ENCODE data around the gene GATD1. TPM values are rescaled to one million over a fixed set of nuclear protein-coding genes. Genes with fewer than 3 reads are reported as not detected.

Gene GATD1
- total RNA-seq, 1 donor from 2014 or later = 63.3 TPM

DNA sequence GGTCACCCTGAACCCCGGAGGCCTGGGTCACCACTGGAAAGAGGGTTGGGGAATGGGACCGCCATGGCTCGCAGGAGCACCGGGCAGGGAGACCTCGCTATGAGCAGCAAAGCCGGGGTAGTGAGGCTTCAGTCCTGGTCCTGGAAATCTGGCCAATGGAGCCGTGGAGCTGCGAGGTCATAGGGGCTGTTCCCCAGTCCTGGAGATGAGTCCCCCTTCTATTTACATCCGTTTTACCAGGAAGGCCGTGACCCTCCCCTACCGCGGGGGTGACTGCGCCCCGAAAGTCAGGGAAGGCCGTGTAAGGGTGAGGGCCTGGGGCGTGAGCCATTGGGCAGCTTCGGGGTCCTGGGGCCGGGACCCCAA is 27.3 kb upstream of the GATD1 start:
- ATAC-seq (ENCODE audit: low read depth) = no peak
- peak overlapping the region; percentile 71 for H3K27ac Mint-ChIP-seq
- TF ChIP-seq, protein P1, sequence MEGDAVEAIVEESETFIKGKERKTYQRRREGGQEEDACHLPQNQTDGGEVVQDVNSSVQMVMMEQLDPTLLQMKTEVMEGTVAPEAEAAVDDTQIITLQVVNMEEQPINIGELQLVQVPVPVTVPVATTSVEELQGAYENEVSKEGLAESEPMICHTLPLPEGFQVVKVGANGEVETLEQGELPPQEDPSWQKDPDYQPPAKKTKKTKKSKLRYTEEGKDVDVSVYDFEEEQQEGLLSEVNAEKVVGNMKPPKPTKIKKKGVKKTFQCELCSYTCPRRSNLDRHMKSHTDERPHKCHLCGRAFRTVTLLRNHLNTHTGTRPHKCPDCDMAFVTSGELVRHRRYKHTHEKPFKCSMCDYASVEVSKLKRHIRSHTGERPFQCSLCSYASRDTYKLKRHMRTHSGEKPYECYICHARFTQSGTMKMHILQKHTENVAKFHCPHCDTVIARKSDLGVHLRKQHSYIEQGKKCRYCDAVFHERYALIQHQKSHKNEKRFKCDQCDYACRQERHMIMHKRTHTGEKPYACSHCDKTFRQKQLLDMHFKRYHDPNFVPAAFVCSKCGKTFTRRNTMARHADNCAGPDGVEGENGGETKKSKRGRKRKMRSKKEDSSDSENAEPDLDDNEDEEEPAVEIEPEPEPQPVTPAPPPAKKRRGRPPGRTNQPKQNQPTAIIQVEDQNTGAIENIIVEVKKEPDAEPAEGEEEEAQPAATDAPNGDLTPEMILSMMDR (IDR thresholded peaks at IDR 0.05) = no peak
- POLR2A ChIA-PET = interaction anchor here (1.1 to 2.3 kb wide), 3 partner anchors 15 to 57 kb away, joined by 3 to 9 read pairs (median 5); partner anchors contain the start of genes PNPLA2 and TALDO1
- no peaks in the 10 kb centered on the region for H3K27me3 Mint-ChIP-seq
- DNase-seq = no peak
- H3K36me3 Mint-ChIP-seq (ENCODE audit: low read depth) = peaks cover 6% of the 10 kb centered on the region
- intact Hi-C loops (cut with micrococcal nuclease) = loop anchor here (2.0 kb wide), 1 partner anchor 268 kb away; the partner anchor contains the start of gene LRRC56
- CTCF ChIA-PET = no interaction called here
- H3K9me3 Mint-ChIP-seq = no peaks in the 10 kb centered on the region
- H3K4me1 Mint-ChIP-seq = peaks cover 24% of the 10 kb centered on the region
- H3K4me3 Mint-ChIP-seq = peak overlapping the region; percentile 68

DNA sequence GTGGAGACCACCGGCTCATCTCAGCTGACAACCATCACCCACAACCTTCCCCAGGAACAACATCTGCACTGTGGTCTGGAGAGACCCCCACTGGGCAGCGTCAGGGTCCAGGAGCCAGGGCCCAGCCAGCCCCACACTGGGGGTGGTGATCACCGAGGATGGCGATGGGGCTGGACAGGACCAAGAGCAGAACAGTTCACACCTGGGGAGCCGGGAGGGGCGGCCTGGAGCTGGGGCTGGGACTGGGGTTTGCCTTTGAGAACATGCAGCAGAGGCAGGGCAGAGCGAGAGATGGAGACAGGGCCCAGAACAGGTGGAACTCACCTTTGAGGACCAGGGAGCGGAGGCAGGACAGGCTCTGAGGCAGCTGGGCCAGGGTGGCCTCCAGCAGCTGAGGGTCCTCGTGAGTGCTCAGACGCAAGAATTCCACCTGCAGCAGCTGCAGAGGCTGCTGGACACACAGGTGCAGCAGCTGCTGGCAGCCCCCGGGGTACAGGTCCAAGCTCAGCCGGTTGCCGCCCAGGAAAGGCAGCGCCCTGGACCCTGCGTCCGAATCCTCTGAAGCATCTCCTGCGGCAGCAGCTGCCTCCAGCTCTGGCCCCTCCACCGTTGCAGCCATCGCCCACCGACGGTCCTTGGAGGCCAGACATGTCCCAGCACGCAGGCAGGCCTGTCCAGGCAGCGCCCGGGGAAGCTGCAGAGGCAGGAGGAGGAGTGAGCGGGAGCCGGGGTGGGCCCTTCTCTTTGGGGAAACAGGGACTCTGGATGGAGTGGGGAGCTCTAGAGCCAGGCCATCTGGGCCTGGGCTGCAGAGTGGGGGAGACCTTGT is 26.7 kb upstream of the GATD1 start:
- TF ChIP-seq, protein P1 (IDR thresholded peaks at IDR 0.05) = no peak
- intact Hi-C loops (cut with micrococcal nuclease) = loop anchor here (2.0 kb wide), 1 partner anchor 267 kb away; the partner anchor contains the start of gene LRRC56
- POLR2A ChIA-PET = interaction anchor here (1.1 to 2.3 kb wide), 3 partner anchors 16 to 56 kb away, joined by 3 to 9 read pairs (median 5); partner anchors contain the start of genes PNPLA2 and TALDO1

DNA sequence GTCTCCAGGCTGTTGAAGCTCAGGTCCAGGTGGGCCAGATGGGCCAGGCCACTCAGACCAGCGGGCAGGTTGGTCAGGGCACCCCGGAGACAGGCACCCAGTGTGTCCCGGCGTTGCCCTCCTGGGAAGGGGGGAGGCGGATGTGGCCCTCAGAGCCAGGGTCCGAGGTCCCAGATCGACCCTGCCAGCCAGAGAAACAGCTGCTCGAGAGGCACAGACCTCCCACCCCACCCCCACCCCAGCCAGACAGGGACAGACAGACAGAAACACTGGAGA is 26.1 kb upstream of the GATD1 start:
- intact Hi-C loops (cut with micrococcal nuclease) = no loop called here
- Mint-ChIP-seq H3K4me1 (peaks cover 16% of the 10 kb centered on the region), H3K9me3 (no peaks in the 10 kb centered on the region), H3K36me3 (ENCODE audit: low read depth) (peaks cover 2% of the 10 kb centered on the region), H3K27me3 (no peaks in the 10 kb centered on the region), H3K4me3 (no peak overlapping the region), H3K27ac (no peak overlapping the region)
- ChIA-PET CTCF (no interaction called here), POLR2A (interaction anchor here (2.3 kb wide), 1 partner anchor 16 kb away, joined by 9 read pairs; the partner anchor contains the start of gene PNPLA2)
- ATAC-seq (ENCODE audit: low read depth) = no peak
- TF ChIP-seq, protein P1 (IDR thresholded peaks at IDR 0.05) = no peak
- DNase-seq = no peak

More for the DNA sequence above, 26.7 kb upstream of the GATD1 start:
- Mint-ChIP-seq H3K4me1 (peaks cover 22% of the 10 kb centered on the region), H3K36me3 (ENCODE audit: low read depth) (peaks cover 4% of the 10 kb centered on the region), H3K27ac (no peak overlapping the region), H3K4me3 (peak overlapping the region; percentile 68), H3K9me3 (no peaks in the 10 kb centered on the region), H3K27me3 (no peaks in the 10 kb centered on the region)
- no peak for DNase-seq
- CTCF ChIA-PET = no interaction called here
- ATAC-seq (ENCODE audit: low read depth) = no peak

DNA sequence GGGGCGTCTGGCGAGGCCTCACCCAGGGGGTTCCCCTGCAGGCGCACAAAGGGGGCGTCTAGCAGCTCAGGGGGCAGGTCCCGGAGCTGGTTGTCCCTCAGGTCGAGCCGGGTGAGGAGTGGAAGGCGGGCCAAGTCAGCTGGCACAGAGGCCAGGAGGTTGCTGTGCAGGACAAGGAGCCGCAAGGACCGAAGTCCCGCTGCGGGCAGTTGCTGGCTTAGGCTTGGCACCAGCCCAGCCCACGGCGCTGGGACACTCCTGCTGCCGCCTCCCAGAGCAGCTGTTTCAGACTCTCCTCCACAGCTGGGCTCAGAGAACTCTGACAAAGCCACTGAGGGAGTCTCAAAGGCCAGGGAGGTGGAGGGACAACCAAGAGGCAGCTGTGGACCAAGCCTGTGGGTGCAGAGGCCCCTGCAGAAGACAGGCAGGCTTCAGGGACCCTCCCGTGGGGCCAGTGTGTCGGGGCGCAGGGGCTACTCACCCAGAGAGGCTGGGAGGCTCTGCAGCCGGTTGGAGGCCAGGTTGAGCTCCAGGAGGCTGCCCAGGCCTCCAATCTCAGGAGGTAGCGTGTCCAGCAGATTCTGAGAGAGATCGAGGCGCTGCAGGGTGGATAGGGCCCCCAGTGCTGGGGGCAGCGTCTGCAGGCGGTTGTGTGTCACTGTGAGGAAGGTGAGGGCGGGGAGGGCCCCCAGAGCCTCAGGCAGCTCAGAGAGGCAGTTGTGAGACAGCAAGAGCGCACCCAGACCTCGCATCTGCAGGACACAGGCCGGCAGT is 25.6 kb upstream of the GATD1 start:
- POLR2A ChIA-PET = interaction anchor here (2.3 kb wide), 1 partner anchor 17 kb away, joined by 9 read pairs; the partner anchor contains the start of gene PNPLA2

More for the DNA sequence above, 25.6 kb upstream of the GATD1 start:
- Mint-ChIP-seq H3K9me3 (no peaks in the 10 kb centered on the region), H3K27me3 (no peaks in the 10 kb centered on the region), H3K36me3 (ENCODE audit: low read depth) (peaks cover 2% of the 10 kb centered on the region), H3K4me3 (no peak overlapping the region), H3K27ac (no peak overlapping the region), H3K4me1 (peaks cover 13% of the 10 kb centered on the region)
- no peak for ATAC-seq (ENCODE audit: low read depth)
- intact Hi-C loops (cut with micrococcal nuclease) = no loop called here
- DNase-seq = no peak
- TF ChIP-seq, protein P1 (IDR thresholded peaks at IDR 0.05) = no peak
- CTCF ChIA-PET = no interaction called here

Measured in activated B cell treated with CpG ODN at 0.5 μM for 24 hours (primary cell).